ENCODE data around the gene ANO4.

ANO4 gene

DNA sequence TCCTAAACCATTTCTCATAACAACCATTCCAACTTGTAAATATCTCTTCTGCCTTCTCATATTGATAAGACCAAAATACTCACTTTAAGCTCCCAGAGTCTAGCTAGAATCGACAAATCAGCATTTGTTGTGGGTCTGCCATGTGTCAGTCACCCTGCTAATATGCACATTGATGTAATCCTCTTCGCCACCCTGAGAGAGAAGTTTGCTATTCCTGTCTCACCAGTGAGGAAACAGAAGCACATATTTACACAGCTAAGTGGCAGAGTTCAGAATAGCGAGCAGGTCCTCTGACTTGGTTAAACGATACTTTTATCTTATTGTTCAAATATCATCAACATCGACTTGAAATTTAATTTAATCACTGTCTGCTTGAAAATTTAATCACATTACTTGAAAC, 142.1 kb downstream of the ANO4 start:
- H3K4me3 ChIP-seq (ENCODE audit: low read depth, low read length): no peak overlapping the region
- TF ChIP-seq, protein P1, sequence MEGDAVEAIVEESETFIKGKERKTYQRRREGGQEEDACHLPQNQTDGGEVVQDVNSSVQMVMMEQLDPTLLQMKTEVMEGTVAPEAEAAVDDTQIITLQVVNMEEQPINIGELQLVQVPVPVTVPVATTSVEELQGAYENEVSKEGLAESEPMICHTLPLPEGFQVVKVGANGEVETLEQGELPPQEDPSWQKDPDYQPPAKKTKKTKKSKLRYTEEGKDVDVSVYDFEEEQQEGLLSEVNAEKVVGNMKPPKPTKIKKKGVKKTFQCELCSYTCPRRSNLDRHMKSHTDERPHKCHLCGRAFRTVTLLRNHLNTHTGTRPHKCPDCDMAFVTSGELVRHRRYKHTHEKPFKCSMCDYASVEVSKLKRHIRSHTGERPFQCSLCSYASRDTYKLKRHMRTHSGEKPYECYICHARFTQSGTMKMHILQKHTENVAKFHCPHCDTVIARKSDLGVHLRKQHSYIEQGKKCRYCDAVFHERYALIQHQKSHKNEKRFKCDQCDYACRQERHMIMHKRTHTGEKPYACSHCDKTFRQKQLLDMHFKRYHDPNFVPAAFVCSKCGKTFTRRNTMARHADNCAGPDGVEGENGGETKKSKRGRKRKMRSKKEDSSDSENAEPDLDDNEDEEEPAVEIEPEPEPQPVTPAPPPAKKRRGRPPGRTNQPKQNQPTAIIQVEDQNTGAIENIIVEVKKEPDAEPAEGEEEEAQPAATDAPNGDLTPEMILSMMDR (IDR thresholded peaks at IDR 0.05; ENCODE audit: low read depth, low read length): no peak
- no peak for DNase-seq (ENCODE audit: low read depth, low spot score)
- in situ Hi-C loops (cut with HindIII; ENCODE audit: low sequenced_read_pairs): no loop called here

DNA sequence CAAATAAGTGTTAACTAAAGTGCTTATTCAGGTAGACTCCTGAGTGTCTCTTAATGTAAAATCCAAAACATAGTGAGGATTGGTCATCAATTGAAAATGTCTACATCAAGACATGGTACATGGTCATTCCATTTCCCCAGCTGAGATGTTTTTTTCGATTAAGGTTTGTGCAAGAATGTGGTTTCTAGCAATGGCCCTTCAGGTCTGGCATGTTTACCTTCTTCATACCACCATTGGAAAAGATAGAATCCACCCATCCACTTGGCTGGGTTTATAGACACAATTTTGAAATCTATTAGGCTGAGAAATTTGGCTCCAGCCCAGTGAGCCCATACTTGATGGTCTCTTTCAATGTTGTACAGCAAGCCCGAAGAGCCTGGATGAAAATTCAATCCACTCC, 145.9 kb downstream of the ANO4 start:
- H3K4me3 ChIP-seq (ENCODE audit: low read depth, low read length): no peak overlapping the region
- TF ChIP-seq, protein P1 (IDR thresholded peaks at IDR 0.05; ENCODE audit: low read depth, low read length): no peak
- no peak for DNase-seq (ENCODE audit: low read depth, low spot score)
- in situ Hi-C loops (cut with HindIII; ENCODE audit: low sequenced_read_pairs): no loop called here

DNA sequence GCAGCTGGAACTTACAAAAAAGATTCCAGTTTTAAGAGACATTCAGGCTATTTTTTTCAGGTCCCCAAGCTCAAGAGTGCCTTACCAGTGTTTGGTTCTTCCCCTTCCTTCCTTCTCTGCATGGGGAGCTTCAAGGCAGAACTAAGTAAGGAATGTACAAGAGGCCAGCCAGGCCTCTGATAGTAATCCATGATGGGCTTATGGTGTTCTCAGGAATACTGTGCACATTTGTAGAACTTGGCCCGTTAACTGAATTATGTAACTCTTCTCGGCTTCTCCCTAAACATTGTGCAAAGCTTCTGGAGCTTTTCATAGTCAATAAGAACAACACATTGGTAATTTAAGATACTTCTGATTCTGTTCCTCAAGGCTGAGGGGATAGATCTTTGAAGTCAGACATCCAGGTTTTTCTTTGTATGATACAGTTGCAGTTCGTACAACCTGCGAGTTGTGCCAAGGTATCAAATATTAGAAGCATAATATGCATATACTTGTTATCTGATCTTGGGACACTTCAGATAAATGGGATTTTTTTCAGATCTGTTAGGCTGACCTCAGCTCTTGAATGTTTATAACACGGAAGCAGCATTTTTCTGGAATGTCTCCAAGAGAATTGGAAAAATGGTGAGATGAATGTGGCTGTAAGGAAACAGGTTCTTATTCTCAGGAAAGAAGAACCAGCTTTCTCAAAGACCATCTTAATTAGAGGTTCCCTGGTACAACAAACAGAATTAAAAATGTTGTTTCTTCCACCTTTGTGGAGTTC, 148.6 kb downstream of the ANO4 start:
- no peak overlapping the region for H3K4me3 ChIP-seq (ENCODE audit: low read depth, low read length)
- no peak for DNase-seq (ENCODE audit: low read depth, low spot score)
- TF ChIP-seq, protein P1 (IDR thresholded peaks at IDR 0.05; ENCODE audit: low read depth, low read length): no peak
- in situ Hi-C loops (cut with HindIII; ENCODE audit: low sequenced_read_pairs): no loop called here

DNA sequence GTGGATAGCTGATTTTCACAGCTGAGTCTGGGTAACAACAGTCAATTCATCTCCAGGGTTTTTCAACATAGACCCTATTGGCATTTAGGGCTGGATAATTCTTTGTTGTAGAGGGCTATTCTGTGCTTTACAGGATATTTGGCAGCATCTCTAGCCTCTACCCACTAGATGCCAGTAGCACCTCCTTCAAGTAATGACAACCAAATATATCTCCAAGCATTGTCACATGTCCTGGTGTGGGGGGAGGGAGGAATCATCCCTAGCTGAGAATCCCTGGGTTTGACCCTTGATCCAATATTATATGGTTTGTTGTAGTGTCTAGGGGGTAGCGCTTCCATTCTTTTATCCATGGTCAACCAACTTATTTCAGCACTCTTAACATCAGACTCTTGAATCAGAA, 157.2 kb downstream of the ANO4 start:
- no peak overlapping the region for H3K4me3 ChIP-seq (ENCODE audit: low read depth, low read length)
- in situ Hi-C loops (cut with HindIII; ENCODE audit: low sequenced_read_pairs): no loop called here
- TF ChIP-seq, protein P1 (IDR thresholded peaks at IDR 0.05; ENCODE audit: low read depth, low read length): no peak
- no peak for DNase-seq (ENCODE audit: low read depth, low spot score)

DNA sequence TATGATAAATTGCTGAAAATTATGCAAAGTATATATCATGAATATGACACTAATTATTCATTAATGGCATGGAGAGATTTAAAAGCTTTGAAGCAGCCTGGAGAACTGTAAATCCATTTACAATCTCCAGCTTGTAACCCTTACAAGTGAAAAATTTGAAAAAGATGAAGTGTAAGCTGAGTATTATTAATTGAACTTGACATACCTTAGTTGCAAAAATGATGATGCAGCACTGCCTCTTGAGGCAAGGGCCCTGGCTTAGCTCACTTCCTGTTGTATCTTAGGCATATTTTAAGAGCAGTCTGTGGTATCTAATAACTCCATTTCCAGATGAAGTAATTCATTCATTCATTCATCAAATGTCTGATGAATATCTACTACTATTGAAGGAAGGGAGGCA, 158.6 kb downstream of the ANO4 start:
- in situ Hi-C loops (cut with HindIII; ENCODE audit: low sequenced_read_pairs): no loop called here
- TF ChIP-seq, protein P1 (IDR thresholded peaks at IDR 0.05; ENCODE audit: low read depth, low read length): no peak
- DNase-seq (ENCODE audit: low read depth, low spot score): no peak
- no peak overlapping the region for H3K4me3 ChIP-seq (ENCODE audit: low read depth, low read length)

DNA sequence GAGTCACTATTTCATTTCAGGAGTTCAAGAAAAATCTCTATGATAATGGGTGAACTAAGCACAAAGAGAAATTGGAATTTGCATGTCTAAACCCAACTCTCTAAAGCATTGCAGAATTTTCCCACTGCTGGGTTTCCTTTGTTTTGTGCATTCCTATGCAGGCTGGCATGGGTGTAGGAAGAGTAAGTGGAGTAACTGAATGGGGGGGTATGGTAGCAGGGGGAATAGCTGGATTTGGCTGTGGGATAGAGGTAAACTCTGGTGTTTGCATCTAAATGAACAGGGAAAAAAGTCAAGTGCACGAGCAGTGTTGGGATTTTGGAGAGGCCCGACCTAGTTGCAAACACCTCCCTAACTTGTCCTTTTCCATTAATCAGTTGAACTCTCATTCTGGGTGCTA, 159.1 kb downstream of the ANO4 start:
- DNase-seq (ENCODE audit: low read depth, low spot score): no peak
- in situ Hi-C loops (cut with HindIII; ENCODE audit: low sequenced_read_pairs): no loop called here
- TF ChIP-seq, protein P1 (IDR thresholded peaks at IDR 0.05; ENCODE audit: low read depth, low read length): no peak
- no peak overlapping the region for H3K4me3 ChIP-seq (ENCODE audit: low read depth, low read length)
